HCT116 (cell line): ENCODE measurements around the gene NAGLU. TPM values are rescaled to one million over a fixed set of nuclear protein-coding genes. Genes with fewer than 3 reads are reported as not detected.
A peak's percentile ranks its signal among the peaks of the same experiment; 100 is the strongest.

Experiments
- ATAC-seq: fragments of 200-7000 bp; cut with Tn5 transposase; 2 replicates; pipeline ENCODE4 v1.9.1; 2020; ENCODE audit warnings: mild to moderate bottlenecking, moderate library complexity
- BruUV-seq: library from RNA; stranded (reverse); fragments of 400-500 nt; replicated peaks from 2 replicates; lab custom pipeline; 2021; lab: Mats Ljungman, UMichigan
- CTCF ChIA-PET: fragments of 300-600 bp; sonication (Branson Sonifier 250); formaldehyde crosslinking; loops from one replicate; lab custom pipeline; 2021; ENCODE audit warnings: antibody characterized with exemption; lab: Charles Lee
- POLR2A ChIA-PET: fragments of 300-600, 350-600 bp; sonication (Branson Sonifier 250); formaldehyde crosslinking; loops from one replicate; lab custom pipeline; 2021; ENCODE audit warnings: antibody characterized with exemption; lab: Charles Lee
- RAD21 ChIA-PET, 2 experiments: fragments of 300-600 bp; sonication (Branson Sonifier 250); formaldehyde crosslinking; loops; one replicate each; lab custom pipeline; 2023; ENCODE audit warnings: low total read pairs in 2 of 2; ENCODE audit not compliant: uncharacterized antibody in 2 of 2, unreplicated experiment in 2 of 2, low non-redundant PET in 1 of 2; lab: Charles Lee
- DNase-seq: peaks from one replicate; pipeline ENCODE4 v3.0.0-alpha.2; 2010; ENCODE audit warnings: low read depth, low spot score
- H2AFZ ChIP-seq: fragments of 200-600 bp; shearing (Covaris generic), sonication (generic); 2 replicates; pipeline ENCODE4 v1.6.1; 2017; ENCODE audit warnings: low read depth, mixed run types, mixed read lengths, antibody characterized with exemption, low read length; ENCODE audit not compliant: poor library complexity, severe bottlenecking
- H3K27ac ChIP-seq: 2 replicates; pipeline ENCODE4 v1.5.1; 2012; ENCODE audit warnings: low read depth, low read length
- H3K27me3 ChIP-seq: fragments of 200-600 bp; sonication (generic); 2 replicates; pipeline ENCODE4 v1.6.1; 2016; ENCODE audit warnings: mixed run types, low read length, mixed read lengths; ENCODE audit not compliant: insufficient read depth
- H3K36me3 ChIP-seq, 2 experiments: fragments of 200-500 bp in 1 of 2; fragments of 200-600 bp in 1 of 2; sonication (Bioruptor generic) in 1 of 2; sonication (generic) in 1 of 2; 2 replicates each; pipeline versions ENCODE4 v1.5.1 to v1.6.1; 2014 to 2016; ENCODE audit warnings: low read length in 2 of 2, inconsistent platforms in 1 of 2, mixed read lengths in 1 of 2, mixed run types in 1 of 2; ENCODE audit not compliant: insufficient read depth in 2 of 2, control insufficient read depth in 1 of 2
- H3K4me1 ChIP-seq, 2 experiments: fragments of 200-600 bp in 1 of 2; sonication (generic) in 1 of 2; 2 replicates each; pipeline versions ENCODE4 v1.5.1 to v1.6.1; 2012 to 2017; ENCODE audit warnings: low read length in 2 of 2, inconsistent platforms in 1 of 2, mild to moderate bottlenecking in 1 of 2, mixed read lengths in 1 of 2, mixed run types in 1 of 2, moderate library complexity in 1 of 2; ENCODE audit not compliant: insufficient read depth in 2 of 2, control insufficient read depth in 1 of 2
- H3K4me2 ChIP-seq: fragments of 200-600 bp; sonication (generic); 2 replicates; pipeline ENCODE4 v1.6.1; 2017; ENCODE audit warnings: mixed run types, low read length, mixed read lengths
- H3K4me3 ChIP-seq, 2 experiments: fragments of 200-600 bp in 1 of 2; sonication (generic) in 1 of 2; replicated peaks in 1 of 2; 2 replicates each; pipeline ENCODE4 v1.5.1; 2011 to 2016; ENCODE audit warnings: low read length in 2 of 2, control low read depth in 1 of 2, low read depth in 1 of 2, mild to moderate bottlenecking in 1 of 2, mixed read lengths in 1 of 2, mixed run types in 1 of 2
- H3K79me2 ChIP-seq: fragments of 200-600 bp; sonication (generic); 2 replicates; pipeline ENCODE4 v1.6.1; 2017; ENCODE audit warnings: mild to moderate bottlenecking, mixed run types, low read length, moderate library complexity, mixed read lengths; ENCODE audit not compliant: insufficient read depth
- H3K9ac ChIP-seq: fragments of 200-600 bp; sonication (generic); 2 replicates; pipeline ENCODE4 v1.6.1; 2016; ENCODE audit warnings: low read length, mixed read lengths
- H3K9me2 ChIP-seq: fragments of 200-600 bp; sonication (generic), shearing (Covaris generic); 2 replicates; pipeline ENCODE4 v1.6.1; 2017; ENCODE audit warnings: mixed run types, mild to moderate bottlenecking, moderate library complexity; ENCODE audit not compliant: insufficient read depth
- H3K9me3 ChIP-seq, 2 experiments: fragments of 200-500 bp in 1 of 2; fragments of 200-600 bp in 1 of 2; sonication (Bioruptor generic) in 1 of 2; sonication (generic) in 1 of 2; 2 replicates each; pipeline ENCODE4 v1.6.1; 2014 to 2017; ENCODE audit warnings: low read length in 2 of 2, mixed read lengths in 2 of 2, inconsistent platforms in 1 of 2, low read depth in 1 of 2, mild to moderate bottlenecking in 1 of 2, mixed run types in 1 of 2, moderate library complexity in 1 of 2; ENCODE audit not compliant: control insufficient read depth in 1 of 2, insufficient read depth in 1 of 2
- H4K20me1 ChIP-seq: fragments of 200-600 bp; sonication (generic), shearing (Covaris generic); 2 replicates; pipeline ENCODE4 v1.6.1; 2017; ENCODE audit warnings: mixed run types, mild to moderate bottlenecking, moderate library complexity; ENCODE audit not compliant: insufficient read depth
- ATF3 ChIP-seq: IDR thresholded peaks from 2 replicates; pipeline ENCODE4 v1.6.1; 2012
- ELF1 ChIP-seq: IDR thresholded peaks from 2 replicates; pipeline ENCODE4 v1.6.1; 2012; ENCODE audit warnings: low read depth, borderline replicate concordance
- EZH2 ChIP-seq: fragments of 200-600 bp; sonication (generic); IDR thresholded peaks from 2 replicates; pipeline ENCODE4 v1.6.1; 2017; ENCODE audit warnings: antibody characterized with exemption, mixed run types
- FOSL1 ChIP-seq: IDR thresholded peaks from 2 replicates; pipeline ENCODE4 v1.6.1; 2012; ENCODE audit warnings: low read depth
- MAX ChIP-seq: IDR thresholded peaks from 2 replicates; pipeline ENCODE4 v1.6.1; 2012
- TCF7L2 ChIP-seq: IDR thresholded peaks from 2 replicates; pipeline ENCODE4 v1.7.0; 2011; ENCODE audit warnings: borderline replicate concordance, inconsistent platforms; ENCODE audit not compliant: insufficient read depth, insufficient read length; ENCODE audit errors: extremely low read depth
- ZFX ChIP-seq: fragments of 450-650 bp; IDR thresholded peaks from 2 replicates; pipeline ENCODE4 v1.6.1; 2017
- ZNF274 ChIP-seq: fragments of 200-500 bp; sonication (Bioruptor generic); IDR thresholded peaks from 2 replicates; pipeline ENCODE4 v1.6.1; 2014; ENCODE audit warnings: mild to moderate bottlenecking, low read depth, low read length, inconsistent platforms
- intact Hi-C: fragments of 100-400 bp; cut with micrococcal nuclease; formaldehyde crosslinking; loops from 2 replicates; pipeline ENCODE4 v1.10.0; 2022
- total RNA-seq: library from RNA; stranded (reverse); gene quantifications from one replicate; pipeline ENCODE4 v1.2.1, GENCODE V29; 2021; ENCODE audit not compliant: unreplicated experiment
- TF ChIP-seq, protein P1 (sequence below): IDR thresholded peaks from 2 replicates; pipeline ENCODE4 v1.6.1; 2011; ENCODE audit warnings: mild to moderate bottlenecking, low read length, moderate library complexity; ENCODE audit not compliant: insufficient replicate concordance; ENCODE audit errors: extremely low read depth

NAGLU gene
- total RNA-seq, 1 experiment from 2014 or later: 17.7 TPM

DNA sequence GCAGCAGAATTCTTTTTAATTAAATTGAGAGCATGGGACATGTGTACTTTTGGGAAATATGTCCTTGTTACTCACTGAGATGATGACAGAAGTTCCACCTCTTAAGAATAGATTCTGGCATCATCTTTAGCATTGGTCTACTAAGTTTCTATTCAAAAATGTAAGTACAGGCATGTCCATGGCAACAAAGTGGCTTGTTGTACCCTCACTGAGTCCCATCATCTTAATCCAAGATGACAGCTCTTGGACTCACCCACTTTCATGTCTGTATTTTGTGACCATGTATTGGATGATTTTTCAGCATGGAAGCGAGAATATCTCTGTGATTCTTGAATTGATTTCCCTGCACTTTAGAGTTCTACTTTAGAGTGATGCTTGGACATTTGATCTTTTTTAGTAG is 33.1 kb upstream of the NAGLU start:
- Histone ChIP-seq H3K9me2 (no peaks in the 10 kb centered on the region), H3K4me2 (no peak overlapping the region), H3K27me3 (no peaks in the 10 kb centered on the region), H3K27ac (no peak overlapping the region), H3K36me3 (peaks cover 14 to 28% of the 10 kb centered on the region in 2 experiments; a peak in 3 of 4 replicates), H3K9me3 (no peaks in the 10 kb centered on the region), H3K9ac (no peak overlapping the region), H3K4me3 (no peak overlapping the region), H3K4me1 (peaks cover 0 to 6% of the 10 kb centered on the region in 2 experiments; a peak in 1 of 4 replicates), H2AFZ (no peak overlapping the region), H4K20me1 (no peaks in the 10 kb centered on the region)
- no peak for DNase-seq
- intact Hi-C loops: loop anchor here (5.0 kb wide), 1 partner anchor 36 kb away; no protein-coding TSS in a partner anchor
- RAD21 ChIA-PET: no interaction called here
- POLR2A ChIA-PET: no interaction called here
- CTCF ChIA-PET: no interaction called here
- TF ChIP-seq ELF1 (no peak), TCF7L2 (no peak)
- TF ChIP-seq, all 23 proteins: peak for 0
- ATAC-seq: no peak
- H3K79me2 ChIP-seq: no peaks in the 10 kb centered on the region
- BruUV-seq: no TSS peak

DNA sequence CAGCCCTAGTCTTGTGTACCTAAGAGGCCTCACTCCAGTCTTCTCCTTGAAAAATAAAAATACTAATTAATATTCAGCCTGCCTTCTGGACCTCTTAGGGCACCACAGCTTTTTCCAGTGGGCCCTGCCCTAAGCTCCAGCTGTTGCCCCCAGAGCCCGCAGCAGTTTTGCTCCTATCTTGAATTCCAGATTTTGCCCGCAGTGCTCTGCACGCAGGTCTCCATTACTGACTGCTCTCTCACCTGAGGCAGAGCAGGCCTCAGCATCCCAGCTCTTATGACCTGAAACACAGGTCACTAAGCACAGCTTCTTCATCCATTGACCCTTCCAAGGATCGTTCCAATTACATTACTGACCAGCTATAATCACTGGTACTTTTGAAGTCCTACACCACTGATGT is 28.4 kb upstream of the NAGLU start:
- H3K36me3 ChIP-seq: peaks cover 10 to 24% of the 10 kb centered on the region in 2 experiments; a peak in 3 of 4 replicates
- ChIA-PET CTCF (interaction anchor here (3.3 kb wide), 1 partner anchor 10 kb away, joined by 16 read pairs; no protein-coding TSS in a partner anchor), RAD21 (interaction anchor here in 1 of 2 experiments (1.3 kb wide), 1 partner anchor 11 kb away, joined by 3 read pairs; no protein-coding TSS in a partner anchor), POLR2A (no interaction called here)
- peaks cover 0 to 6% of the 10 kb centered on the region in 2 experiments; a peak in 1 of 4 replicates for H3K4me1 ChIP-seq
- intact Hi-C loops: no loop called here
- H3K4me3 ChIP-seq: no peak overlapping the region
- no peaks in the 10 kb centered on the region for H4K20me1 ChIP-seq
- TF ChIP-seq ATF3 (no peak), MAX (no peak), ZNF274 (no peak), ZFX (0 out of 2 replicates have a peak, but pooled peaks have one; percentile 11), EZH2 (no peak), FOSL1 (no peak)
- TF ChIP-seq, protein P1, sequence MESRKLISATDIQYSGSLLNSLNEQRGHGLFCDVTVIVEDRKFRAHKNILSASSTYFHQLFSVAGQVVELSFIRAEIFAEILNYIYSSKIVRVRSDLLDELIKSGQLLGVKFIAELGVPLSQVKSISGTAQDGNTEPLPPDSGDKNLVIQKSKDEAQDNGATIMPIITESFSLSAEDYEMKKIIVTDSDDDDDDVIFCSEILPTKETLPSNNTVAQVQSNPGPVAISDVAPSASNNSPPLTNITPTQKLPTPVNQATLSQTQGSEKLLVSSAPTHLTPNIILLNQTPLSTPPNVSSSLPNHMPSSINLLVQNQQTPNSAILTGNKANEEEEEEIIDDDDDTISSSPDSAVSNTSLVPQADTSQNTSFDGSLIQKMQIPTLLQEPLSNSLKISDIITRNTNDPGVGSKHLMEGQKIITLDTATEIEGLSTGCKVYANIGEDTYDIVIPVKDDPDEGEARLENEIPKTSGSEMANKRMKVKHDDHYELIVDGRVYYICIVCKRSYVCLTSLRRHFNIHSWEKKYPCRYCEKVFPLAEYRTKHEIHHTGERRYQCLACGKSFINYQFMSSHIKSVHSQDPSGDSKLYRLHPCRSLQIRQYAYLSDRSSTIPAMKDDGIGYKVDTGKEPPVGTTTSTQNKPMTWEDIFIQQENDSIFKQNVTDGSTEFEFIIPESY: no peak
- H3K4me2 ChIP-seq: no peak overlapping the region
- H2AFZ ChIP-seq: no peak overlapping the region
- BruUV-seq: no TSS peak
- DNase-seq (no peak), ATAC-seq (no peak)
- no peaks in the 10 kb centered on the region for H3K27me3 ChIP-seq
- H3K27ac ChIP-seq: no peak overlapping the region
- no peaks in the 10 kb centered on the region for H3K9me2 ChIP-seq
- no peaks in the 10 kb centered on the region for H3K9me3 ChIP-seq
- H3K9ac ChIP-seq: no peak overlapping the region
- H3K79me2 ChIP-seq: no peaks in the 10 kb centered on the region
